HG03571 (cell line): ENCODE results near the gene KANSL3.
"Not testable (repeated sequence)": the region's sequence is repeated elsewhere in the genome, so short reads cannot be mapped to it uniquely, and the experiment has no call there.

ENCODE experiments used
- ATAC-seq: cut with Tn5 transposase; IDR thresholded peaks from one replicate; pipeline ENCODE4 v1.9.1; 2021; ENCODE audit not compliant: unreplicated experiment

KANSL3 gene

DNA sequence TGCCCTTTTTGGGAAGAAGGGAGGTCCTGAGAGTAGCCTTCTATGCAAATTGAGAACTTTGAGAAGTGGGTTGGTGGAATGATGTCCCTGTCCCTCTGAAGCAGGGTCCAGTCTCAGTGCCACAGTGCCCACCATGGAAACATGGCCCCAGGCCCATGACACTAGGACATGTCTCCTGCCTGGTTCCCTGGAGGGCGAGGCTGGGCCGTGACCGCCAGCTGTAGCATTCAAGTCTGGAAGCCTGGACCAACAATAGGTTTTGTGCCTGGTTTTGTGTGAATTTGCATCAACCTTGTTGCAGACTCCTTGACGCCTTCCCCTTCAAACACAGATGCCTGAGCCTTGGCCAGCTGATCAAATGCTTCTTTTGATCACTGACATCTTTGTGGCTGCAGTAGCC, 74.1 kb downstream of the KANSL3 start:
- ATAC-seq = no peak

DNA sequence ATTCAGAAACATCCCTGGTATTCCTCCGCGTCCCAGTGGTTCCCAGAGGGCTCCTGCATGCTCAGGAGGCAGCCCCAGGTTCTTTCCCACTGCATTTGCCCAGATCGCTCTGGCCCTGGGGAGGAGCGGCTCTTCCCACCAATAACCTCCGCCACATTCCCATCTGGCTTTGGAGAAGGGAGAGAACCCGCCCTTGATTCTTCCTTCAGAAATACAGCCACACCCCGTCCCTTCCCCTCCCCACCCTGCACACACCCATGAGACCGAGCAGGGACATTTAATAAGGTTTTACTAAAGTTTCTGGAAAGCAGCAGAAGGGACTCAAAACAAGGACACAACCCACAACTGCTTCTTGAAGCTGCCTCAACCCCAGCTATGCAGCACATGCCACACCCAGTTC, 79.6 kb downstream of the KANSL3 start:
- no peak for ATAC-seq

DNA sequence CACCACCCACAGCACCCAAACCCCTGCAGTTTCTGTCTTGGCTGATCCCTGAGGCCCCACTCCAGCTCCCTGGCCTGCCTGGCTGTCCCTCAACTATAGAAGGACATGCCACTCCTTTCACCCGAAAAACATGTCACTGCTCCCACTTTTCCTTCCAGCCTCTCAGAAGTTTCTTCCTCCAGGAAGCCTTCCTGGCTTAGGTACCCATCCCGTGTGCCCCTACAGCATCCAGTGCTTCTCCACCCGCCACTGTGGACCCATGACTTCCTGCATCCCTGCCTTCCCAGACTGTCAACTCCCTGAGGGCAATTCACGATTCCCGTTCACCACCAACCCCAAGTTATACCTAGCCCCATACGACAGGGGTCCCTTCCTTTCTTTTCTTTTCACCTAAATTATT, 80.1 kb downstream of the KANSL3 start:
- ATAC-seq = no peak

DNA sequence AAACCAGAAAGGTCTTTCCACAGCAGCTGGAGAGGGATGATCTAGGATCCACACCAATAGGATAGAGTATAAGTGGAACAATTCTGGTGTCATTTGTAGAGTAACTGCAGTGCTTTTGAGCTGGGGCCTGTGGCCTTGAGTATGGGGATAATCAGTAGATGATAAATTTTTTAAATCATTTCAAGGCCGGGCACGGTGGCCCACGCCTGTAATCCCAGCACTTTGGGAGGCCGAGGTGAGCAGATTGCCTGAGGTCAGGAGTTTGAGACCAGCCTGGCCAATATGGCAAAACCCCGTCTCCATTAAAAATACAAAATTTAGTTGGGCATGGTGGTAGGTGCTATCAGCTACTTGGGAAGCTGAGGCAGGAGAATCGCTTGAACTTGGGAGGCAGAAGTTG, 80.7 kb downstream of the KANSL3 start:
- not testable (repeated sequence) for ATAC-seq

DNA sequence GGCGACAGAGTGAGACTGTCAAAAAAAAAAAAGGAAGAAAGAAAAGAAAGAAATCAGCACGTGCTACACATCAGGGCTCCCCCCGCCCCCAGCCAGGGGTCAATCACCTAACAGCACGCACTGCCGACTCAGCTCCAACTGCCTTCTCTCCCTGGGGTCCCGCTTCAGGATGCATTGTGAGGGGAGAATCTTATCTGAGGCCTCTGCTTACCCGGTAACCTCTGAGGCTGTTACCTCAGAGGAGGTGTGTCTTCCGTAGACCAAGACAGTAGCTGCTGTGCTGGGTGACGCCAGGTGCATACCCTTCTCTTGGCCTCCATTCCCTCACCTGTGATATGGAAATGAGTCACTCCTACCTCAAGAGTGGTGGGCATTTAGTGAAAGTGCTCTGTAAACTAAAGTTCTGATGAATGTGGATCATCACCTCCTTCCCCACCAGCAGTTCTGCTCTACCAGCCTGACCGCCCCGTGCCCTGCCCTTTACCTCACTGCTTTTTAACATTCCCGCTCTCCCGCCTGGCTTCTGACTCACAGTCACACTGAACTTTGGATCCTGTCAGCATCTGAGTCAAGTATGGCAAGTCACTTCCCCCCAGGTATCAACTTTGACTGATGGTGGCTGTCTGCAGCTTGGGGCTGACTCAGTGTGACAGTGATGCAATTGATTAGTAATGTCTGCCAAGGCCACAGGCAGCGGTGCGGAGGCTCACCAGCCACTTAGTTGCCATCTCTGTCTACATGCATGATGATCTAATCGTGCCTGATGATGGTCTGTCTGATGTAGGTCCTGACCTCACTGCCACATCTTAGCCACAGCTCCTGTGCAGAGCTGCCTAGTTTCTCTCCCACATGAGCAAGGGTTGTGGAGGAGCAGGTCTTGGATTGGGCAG, 81.4 kb downstream of the KANSL3 start:
- ATAC-seq = no peak

DNA sequence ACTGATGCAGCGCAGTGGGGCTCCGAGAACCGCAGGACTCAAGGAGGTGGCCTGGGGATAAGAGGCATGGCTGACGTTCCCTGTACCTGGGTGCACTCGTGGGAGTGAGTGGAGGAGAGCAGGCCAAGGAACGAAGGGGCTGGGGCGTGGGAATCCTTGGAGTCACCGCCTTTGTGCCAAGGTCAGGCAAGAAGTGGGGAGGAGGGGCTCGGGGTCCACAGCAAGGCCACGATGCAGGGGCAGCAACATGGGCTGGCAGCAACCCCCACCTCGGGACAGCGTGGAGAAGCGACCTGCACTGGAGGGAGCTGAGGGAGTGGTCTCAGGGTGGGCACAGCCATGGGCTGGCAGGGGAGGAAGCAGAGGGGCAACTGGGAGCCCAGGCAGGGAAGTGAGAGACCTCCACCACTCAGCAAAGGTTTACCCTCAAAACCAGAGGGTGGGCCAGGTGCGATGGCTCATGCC, 82.9 kb downstream of the KANSL3 start:
- ATAC-seq = no peak

DNA sequence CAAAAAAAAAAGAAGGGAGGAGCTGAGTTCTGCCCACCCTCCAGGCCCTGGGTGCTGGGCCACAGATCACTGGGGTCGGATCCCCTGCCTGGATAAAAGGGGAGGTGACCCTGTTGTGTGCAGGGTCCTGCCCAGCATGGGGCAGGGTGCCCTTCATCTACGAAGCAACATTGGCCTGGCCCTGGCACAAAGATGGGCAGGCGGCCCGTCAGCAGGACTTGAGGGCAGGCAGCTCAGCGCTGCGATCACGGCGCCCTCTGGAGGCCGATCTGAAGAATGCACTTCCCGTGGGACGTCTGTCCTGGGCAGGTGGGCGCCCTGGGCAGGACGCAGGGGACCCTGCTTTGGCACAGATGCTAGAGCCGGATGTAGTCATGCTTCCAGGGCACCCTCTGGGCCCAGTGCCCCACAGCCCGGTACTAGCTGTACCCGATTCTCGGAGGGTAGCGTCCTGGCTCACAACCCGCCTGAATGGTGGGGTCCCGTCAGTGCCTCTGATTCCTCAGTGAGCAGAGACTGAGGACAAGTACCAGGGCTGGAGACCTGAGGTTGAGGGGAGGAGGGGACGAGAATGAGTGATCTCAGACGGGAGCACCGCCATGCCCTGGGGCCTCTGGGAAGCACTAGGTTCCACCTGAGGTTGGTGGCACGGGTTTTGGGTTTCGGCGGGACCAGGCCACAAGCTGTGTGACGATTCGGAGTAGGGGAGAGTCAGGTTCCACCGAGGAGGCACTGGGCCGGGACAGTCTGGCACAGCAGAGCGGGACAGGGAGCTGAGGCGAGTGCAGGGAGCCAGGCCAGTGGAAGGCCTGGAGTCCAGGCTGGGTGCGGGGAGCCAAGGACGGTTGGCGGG, 83.6 kb downstream of the KANSL3 start:
- peak; percentile 49 for ATAC-seq

DNA sequence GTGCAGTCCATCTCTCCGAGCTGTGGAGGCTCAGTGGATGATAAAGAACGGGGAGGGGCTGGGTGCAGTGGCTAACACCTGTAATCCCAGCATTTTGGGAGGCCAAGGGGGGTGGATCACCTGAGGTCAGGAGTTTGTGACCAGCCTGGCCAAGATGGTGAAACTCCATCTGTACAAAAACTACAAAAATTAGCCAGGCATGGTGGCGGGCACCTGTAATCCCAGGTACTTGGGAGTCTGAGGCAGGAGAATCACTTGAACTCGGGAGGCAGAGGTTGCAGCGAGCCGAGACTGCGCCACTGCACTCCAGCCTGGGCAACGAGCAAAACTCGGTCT, 84.2 kb downstream of the KANSL3 start:
- not testable (repeated sequence) for ATAC-seq

DNA sequence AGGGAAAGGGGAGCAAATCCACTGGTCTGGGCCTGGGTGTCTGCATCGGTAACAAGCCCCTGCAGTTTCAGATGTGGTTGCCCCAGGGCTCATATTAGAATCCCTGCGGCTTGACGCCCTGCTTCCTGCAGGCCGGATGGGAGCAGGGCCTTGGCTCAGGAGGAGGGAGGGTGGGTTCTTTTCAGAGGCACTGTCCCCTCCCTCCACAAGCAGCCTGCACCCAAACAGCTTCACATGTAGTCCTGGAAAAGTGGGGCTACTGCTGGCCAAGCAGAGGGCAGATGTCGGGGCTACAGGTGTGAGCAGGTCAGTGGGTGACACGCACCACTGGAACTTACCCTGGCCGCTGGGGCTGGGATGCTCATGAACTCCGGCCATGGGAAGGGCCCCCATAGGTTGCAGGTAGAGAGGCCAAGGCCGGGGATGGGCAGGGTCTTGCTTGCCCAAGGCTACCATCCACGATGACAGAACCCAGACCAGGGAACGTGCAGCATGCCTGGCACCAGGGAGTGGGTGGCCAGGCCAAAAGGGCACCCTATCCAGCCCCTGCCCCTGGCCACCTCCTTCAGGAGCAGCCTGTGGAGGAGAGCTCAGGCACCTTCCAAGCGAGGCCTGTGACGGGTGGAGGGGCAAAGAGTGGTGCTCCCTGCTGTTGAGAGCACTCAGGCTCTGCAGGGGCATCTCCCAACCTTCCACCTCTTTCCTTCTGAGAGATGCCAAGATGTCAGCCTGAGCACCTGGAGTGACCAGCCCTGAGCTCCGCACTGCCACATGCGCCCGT, 84.7 kb downstream of the KANSL3 start:
- ATAC-seq = no peak

DNA sequence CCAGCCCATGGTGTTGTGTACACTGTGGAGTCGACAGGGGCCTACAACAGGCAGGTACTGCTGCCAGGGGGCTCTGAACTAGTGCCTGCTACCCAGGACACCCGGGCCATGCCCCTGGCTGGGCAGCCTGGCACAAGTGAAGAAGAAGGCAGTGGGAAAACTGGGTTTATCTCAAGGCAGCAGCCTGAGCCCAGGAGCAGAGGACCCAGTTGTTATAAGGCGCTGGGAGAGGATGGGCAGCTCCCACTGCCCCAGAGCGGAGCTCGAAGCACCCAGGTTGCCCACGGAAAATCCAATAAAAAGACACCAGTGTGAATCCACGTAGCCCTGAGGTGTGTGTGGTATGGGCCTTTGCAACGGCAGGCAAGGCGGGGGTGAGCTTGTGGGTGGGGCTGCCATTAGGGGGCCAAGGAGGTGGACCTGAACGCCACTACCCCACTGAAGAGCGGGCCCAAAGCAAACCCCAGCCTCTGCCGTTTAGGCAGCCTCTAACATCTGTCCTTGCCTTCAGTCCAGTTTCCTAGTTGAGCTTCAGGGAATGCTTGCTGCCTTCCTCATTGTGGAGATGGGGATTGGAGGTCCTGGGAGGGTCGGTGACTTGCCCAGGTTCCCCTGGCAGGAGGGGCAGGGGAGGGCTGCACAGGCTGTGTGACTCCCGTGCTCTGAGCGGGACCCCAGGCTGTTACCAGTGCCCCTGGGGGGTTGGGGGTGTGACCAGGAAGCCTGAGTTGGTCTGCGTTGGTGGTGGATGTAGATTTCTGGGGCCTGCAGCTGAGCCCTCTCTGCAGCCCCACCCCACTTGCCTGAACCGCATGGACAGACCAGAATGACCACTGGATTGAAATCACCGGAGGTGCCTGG, 85.6 kb downstream of the KANSL3 start:
- no peak for ATAC-seq

DNA sequence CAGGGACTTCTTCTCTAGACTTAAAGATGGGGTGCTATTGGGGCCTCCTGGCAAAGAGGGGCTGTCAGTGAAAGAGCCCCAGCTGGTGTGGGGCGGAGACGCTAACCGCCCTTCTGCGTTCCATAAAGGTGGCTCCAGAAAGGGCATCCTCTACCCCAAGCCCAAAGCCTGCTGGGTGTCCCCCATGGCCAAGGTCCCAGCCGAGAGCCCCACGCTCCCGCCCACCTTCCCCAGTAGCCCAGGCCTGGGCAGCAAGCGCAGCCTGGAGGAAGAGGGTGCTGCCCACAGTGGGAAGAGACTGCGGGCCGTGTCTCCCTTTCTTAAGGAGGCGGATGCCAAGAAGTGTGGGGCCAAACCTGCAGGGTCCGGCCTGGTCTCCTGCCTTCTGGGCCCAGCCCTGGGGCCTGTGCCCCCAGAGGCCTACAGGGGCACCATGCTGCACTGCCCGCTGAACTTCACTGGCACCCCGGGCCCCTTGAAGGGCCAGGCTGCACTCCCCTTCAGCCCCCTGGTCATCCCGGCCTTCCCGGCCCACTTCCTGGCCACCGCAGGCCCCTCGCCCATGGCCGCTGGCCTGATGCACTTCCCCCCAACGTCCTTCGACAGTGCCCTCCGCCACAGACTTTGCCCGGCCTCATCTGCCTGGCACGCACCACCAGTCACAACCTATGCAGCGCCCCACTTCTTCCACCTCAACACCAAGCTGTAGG, 86.4 kb downstream of the KANSL3 start:
- ATAC-seq = no peak

DNA sequence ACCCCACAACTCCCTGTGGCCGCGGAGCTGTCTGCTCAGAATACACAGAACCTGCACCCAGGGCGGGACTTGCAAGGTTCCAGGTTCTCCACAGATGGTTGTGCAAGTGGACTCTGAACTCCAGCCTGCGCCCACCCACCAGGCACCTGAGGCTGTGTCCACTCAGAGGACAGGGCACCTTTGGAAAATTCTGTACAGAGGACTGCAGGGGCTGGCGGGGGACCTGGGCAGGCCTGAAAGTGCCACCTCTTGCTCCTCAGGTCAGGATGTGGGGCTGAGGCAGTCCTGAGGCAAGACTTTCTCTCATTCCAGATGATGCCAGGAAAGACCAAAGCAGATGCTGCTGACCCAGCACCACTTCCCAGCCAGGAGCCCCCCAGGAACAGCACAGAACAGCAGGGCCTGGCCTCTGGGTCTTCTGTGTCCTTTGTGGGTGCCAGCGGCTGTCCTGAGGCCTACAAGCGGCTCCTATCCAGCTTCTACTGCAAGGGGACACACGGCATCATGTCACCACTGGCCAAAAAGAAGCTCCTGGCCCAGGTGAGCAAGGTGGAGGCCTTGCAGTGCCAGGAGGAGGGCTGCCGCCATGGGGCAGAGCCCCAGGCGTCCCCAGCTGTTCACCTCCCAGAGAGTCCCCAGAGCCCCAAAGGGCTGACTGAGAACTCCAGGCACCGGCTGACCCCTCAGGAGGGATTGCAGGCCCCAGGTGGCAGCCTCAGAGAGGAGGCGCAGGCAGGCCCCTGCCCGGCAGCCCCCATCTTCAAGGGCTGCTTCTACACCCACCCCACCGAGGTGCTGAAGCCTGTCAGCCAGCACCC, 87.1 kb downstream of the KANSL3 start:
- no peak for ATAC-seq

DNA sequence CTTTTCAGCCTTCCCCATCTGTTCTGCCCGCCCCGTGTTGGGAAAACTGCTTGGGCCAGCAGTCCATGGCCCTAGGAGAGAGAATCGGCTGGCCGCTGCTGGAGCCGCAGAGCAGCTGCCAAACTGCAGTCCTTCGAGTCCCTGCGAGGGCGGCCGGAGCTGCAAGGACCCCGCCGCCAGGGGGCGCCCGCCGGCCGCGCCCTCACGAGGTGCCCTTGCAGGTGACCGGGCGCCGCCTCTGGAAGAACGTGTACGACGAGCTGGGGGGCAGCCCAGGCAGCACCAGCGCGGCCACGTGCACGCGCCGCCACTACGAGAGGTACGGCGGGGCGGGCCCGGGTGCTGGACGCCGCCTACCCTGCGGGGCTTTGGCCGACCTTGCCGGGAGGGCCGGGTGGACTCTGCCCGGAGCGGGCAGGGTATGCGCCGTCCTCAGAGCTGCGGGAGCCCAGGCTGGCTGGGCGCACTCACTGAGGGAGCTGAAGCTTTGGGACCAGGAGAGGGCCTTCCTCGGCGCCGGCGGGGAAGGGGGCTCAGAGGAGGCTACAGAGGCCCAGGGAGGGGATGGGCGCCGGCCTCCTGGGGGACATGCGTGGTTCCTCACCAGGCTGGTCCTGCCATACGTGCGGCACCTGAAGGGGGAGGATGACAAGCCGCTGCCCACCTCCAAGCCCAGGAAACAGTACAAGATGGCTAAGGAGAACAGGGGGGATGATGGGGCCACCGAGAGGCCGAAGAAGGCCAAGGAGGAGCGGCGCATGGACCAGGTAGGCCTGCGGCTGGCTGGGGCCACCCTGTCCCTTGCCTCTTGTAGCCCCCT, 87.9 kb downstream of the KANSL3 start:
- ATAC-seq = no peak

DNA sequence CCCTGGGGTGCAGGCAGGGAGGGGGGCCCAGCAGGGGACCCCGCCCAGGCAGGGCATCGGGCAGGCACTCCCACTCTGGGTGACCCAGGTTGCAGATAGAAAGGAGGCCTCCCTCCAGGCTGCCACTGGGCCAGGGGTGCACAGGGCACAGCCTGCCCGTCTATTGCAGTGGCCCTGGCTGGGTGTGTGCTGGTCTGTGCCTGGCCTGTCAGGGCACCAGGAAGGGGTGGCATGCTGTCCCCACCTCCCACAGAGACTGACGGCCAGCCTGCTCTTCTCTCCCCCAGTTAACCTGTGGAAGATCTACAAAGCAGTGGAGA, 88.7 kb downstream of the KANSL3 start:
- ATAC-seq = no peak

DNA sequence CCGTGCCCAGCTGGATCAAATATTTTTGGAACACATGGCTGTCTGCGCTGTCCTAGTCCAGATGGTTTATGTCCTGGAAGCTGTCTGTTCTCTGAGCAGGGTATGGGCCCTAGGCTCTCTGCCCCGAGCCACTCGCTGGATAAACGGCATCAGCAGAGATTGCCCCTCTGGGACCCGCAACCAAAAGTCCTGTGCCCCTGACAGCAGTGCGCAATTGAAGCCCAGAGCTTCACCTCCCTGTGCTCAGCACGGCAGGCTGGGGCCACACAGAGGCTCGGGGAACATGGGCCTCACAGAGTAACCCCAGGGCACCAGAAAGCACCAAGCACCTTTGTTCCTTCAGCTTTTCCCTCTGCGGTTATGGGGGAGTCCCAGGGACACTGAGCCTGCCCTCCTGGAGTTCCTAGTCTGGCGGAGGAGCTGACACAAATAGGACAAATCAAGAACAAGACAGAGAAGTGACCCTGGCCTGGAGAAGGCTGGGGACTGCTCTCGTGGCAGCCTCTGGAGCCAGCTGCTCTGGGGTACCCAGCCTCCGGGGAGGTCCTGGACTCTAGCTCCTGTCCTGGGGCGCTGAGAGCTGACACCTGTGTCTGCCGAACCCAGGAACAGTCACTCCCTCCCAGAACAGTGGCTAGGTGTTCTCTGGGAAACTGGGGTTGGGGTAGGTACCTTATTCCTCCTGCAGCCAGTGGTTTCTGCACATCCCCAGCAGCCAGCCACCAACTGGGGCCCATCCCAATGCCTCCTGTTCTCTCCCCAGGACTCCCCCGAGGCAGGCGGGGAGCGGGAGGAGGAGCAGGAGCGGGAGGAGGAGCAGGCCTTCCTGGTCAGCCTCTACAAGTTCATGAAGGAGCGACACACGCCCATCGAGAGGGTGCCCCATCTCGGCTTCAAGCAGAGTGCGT, 89.3 kb downstream of the KANSL3 start:
- no peak for ATAC-seq

DNA sequence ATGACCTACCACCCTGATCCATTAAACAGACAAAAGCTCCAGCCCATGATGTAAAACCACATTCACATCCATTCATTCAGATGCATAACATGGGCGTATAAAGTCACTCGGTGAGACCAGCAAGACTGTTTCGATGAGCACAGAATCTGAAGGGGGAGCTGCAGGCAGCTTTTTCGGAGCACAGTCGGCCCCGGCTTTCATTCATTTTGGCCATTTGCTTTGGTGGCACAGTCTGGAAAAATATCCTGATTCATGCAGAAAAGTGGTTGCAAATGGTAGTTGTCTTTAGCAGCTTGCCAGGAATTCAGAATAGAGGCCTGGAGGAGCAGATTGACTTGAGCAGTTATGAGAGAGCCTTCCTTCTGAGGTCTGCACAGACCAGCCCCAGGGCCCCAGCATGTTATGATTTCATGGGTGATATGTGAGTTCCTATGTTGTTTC, 90.4 kb downstream of the KANSL3 start:
- ATAC-seq = no peak

DNA sequence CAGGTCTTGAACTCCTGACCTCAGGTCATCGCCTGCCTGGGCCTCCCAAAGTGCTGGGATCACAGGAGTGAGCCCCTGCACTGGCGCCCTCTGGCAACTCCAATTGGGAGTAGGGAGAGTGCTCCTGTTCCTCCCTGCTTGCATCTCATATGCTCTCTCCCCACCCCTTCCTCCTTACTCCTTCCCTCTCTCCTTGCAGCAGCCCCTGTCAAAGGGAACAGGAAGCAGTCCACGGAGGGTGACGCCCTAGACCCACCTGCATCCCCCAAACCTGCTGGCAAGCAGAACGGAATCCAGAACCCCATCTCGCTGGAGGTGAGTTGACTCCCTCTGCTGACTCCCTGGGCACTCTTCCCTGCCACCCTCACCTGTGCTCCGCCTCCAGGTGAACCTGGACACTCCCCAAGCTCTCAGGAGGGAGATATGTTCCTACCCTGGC, 90.9 kb downstream of the KANSL3 start:
- ATAC-seq = no peak
